GM19351 (cell line): ENCODE results near the gene SORBS2.

Experiments used
- ATAC-seq: cut with Tn5 transposase; IDR thresholded peaks from one replicate; pipeline ENCODE4 v1.9.1; 2021; ENCODE audit warnings: mild to moderate bottlenecking, moderate library complexity; ENCODE audit not compliant: unreplicated experiment

Gene SORBS2

DNA sequence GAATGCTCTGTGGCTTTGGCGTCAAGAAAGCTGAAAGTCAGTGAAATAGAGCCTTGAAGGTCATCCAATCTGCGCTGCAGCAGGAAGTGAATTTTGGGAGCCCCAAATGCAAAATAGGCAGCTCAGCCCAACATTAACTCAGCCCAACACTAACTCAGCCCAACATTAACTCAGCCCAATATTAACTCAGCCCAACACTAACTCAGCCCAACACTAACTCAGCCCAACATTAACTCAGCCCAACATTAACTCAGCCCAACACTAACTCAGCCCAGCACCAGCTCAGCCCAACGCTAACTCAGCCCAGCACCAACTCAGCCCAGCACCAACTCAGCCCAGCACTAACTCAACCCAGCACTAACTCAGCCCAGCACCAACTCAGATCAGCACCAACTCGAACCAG is 71.5 kb downstream of the SORBS2 start:
- ATAC-seq, result no peak

DNA sequence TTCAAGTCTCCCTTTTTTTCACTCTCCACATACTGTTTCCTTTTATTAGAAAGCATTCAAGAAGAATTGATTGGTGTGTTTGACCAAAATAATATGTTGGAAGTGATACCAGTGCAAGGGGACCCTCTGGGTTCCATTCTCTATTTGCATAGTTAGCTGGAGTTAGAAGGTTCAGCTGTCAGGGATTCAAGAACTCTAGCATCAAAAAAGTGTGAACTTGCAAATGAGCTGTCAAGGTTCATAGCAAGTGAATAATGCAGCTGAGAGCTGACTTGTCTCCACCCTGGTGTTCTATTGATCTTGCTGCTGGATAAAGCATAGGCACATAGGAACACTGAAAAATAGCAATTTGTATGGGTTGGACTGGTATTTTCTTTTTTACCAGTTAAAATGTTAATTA is 73.2 kb downstream of the SORBS2 start:
- no peak for ATAC-seq

DNA sequence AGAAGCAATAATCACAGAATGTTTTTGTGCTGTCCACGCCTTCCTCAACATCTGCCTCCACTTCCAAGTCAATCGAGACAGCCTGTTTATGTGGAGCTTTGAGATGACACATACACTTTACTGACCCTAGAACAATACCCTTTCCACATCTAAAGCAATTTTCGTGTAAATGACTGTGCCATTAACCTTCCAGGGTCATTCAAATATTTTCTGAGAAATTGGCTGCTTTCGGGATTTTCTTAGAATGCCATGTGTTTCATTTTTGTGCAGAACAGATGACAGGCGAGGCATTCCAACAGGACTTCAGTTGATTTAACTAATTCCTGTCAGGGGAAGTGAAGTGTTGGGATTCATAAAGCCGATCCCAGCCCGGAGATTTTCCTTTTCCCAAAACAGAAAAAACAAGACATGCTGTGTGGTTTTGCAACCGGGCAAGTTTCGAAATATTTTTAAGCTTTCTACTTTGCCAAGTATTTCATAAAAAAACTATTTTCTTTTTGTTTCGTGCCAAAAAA is 73.9 kb downstream of the SORBS2 start:
- ATAC-seq, result no peak

DNA sequence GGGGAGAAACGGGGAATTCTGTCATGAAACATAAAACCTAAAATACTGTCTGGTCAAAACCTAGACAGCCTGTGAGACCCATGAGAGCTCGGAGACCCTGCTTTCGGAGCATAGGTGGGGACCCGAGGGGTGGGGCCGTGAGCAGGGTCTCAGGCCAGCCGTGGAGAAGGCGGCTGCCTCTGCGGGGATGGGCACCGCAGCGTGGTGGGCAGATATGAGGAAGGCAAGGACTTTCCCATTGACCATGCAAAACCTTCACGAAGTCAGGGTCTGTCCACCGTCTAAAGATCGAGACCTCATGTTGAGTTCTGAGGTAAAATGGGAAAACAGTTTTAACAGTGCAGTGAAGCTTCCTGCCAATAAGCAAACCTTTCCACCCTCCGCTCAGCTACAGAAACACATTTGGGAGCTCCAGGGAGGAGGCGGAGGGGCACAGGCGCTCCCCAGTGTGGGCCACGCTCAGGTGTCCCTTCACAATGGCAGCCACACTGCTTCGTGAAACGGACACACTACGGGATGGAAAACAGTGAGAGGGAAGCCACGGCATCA is 74.4 kb downstream of the SORBS2 start:
- no peak for ATAC-seq

DNA sequence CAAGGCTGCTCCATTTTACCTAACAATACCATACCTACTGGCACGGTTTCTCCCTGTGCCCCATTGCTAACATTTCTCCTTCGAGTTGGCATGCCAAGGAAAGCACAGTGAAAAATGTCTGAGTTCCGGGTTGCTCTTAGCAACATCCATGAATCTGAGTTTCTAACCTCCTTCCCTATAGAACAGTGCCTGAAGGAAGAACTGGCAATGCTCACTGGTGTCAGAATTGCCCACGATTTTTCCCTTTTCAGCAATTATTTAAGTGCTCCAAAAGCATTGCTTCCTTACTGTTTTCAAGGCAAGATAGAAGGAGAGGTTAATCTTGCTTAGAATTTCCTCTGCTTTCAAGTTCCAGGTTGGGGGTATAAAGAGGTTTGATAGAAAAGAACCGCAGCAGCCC is 75.1 kb downstream of the SORBS2 start:
- ATAC-seq, result no peak

DNA sequence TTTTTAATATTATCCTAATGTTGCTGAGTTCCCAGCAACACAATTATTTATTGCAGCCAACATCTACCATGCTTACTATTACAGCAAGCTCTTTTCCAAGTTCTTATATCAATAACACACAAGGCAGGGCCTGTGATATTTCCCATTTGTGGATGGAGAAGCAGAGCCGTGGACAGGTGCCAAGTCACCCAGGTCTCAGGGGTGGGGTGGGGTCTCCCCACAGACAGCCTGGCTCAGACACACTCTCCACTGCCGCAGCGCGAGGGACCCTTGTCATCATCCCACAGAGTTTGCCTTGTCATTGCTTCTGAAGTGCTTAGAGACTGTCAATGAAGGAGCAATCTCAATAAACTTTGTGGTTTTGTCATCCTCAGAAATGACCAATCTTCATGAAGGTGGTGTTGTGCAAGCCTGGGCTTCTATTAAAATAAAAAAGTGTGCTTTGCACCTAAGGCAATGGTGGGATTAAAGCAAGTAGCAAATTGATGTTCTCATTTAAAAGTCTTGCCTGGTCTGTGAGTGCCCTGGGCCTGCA is 76.1 kb downstream of the SORBS2 start:
- ATAC-seq, result no peak

DNA sequence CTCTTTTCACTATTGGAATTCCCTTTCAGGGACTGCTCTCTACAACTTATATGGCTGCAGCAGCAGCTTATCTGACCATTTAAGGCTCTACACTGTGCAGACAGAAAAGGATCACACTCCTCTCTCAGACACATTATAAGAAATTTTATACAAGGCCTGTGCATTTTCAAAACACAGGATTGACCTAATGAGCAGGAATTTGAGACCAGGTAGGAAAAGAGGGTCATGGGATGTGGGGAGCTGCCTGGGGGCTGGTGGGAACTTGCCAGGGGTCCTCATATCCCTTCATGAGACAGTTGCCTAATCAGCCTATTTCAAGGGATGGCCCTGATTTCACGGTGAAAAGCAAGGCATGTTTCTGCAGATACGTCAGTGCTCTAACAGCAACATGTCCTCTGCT is 77.1 kb downstream of the SORBS2 start:
- ATAC-seq, result no peak

DNA sequence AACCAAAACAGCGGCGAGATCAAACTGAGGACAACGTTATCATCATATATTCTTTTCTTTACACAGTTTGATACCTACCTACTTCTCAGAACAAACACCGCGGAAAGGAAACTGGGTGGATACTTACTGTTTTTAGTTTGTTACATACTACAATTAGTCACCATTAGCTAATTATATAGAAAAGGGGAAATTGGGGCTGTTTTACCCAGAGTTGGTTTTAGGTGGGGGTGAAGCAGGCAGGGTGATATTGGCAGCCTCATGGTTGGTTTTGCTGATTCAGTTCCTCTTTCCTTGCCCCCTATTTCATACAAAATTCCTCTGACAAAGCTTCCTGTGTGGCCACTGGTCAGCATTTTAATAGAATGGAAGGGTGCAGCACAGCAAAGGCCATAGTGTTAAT is 77.8 kb downstream of the SORBS2 start:
- peak; percentile 58 for ATAC-seq

DNA sequence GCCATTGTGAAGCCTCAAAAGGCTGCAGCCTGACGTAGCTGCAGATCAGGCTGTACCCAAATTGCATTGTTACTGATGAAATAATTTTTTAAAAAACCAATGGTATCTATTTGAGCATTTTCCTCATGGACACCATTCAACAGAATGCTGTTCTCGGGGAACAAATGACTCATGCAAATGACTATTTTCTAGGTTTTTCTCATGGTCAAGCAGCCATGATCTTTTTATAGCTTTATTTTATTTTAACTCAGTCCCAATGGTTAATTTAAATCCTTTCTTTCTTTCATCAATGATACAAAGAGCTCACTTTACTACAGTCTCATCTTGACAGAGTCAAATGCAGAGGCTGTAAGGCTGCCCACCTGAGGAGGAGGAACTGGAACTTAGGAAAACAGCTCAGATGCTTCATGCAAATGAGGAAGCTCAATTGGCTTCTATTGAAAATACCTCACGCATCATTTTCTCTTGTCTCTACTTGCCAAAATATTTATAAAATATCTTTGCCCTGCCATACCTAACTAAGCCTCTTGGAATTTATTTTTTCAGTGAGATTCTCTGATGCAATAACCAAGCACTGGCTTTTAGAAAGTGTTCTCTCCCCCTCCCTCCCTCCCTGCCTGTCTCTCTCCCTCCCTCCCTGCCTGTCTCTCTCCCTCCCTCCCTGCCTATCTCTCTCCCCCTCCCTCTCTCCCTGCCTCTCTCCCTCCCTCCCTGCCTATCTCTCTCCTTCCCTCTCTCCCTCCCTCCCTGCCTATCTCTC is 81.0 kb downstream of the SORBS2 start:
- peak; percentile 50 for ATAC-seq

DNA sequence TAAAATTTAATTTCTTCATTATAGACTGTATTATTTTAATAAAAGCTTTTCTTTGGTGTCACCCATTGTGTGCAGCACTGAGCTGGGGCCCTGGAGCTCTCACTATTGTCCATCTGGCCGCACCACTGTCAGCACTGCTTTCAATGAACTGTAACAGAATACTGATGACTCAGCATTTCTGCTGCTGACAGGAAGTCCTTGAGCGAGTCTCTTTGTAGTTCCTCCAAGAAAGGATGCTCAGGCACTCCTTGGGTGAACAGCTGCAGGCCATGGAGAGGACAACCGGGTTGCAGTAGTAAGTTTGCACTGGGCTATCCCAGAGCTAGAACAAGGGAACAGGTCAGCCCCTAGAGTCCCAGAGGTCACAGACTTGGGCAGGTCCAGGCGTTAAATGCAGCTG is 81.6 kb downstream of the SORBS2 start:
- peak; percentile 46 for ATAC-seq

DNA sequence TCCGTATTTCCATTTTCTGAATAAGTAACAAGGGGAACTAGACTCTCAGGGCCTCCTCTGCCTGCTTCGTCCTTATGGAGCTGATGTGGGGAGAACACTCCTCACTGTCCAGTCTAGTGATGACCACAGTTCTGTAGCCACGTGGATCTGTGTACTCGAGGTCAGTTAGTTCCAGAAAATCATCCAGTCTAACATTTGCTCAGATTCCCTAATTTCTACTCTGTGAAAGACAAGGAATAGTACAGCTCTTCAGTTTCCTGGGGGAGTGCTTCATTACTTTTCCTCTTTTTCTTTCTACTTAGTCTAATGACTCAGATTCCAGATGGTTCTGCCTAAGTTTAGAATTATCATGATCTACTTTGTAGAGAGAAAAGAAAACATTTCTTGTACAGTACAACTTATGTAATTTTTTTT is 82.6 kb downstream of the SORBS2 start:
- ATAC-seq, result no peak

DNA sequence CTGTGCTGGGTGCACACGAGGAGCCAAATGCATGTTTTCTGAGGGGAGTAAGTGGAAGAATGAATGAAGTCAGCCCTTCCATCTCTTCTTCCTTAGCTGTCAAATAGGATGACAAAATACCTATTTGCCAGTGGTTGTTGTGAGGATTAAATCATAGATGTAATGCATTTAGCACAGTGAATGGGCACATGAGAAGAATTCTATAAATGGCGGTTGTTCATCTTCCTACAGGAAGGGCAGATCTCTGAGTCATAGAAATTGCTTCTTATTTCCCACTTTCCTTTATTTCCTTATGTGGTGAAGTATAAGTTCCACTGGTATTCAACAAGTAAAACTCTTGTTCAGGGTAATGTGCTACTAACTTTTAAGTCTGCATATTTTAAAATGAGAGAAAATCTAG is 83.1 kb downstream of the SORBS2 start:
- no peak for ATAC-seq

DNA sequence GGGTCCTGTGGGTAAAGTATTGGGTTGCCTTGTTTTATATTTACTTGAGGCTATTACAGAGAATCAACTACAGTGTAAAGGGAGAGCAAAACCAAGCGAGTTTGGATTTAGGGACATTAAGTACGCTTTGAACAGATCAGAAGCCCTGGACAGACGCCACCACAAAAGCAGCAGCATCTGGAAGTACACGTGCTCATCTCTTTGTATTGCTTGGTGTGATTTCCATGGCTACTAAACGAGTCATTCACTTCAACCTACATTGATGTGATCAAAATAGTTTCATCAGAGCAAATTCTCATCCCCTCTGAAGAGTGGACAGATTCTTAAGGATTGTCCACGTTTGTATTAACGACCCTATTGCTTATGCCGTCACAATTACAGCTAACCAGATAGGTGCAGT is 85.1 kb downstream of the SORBS2 start:
- ATAC-seq, result no peak

DNA sequence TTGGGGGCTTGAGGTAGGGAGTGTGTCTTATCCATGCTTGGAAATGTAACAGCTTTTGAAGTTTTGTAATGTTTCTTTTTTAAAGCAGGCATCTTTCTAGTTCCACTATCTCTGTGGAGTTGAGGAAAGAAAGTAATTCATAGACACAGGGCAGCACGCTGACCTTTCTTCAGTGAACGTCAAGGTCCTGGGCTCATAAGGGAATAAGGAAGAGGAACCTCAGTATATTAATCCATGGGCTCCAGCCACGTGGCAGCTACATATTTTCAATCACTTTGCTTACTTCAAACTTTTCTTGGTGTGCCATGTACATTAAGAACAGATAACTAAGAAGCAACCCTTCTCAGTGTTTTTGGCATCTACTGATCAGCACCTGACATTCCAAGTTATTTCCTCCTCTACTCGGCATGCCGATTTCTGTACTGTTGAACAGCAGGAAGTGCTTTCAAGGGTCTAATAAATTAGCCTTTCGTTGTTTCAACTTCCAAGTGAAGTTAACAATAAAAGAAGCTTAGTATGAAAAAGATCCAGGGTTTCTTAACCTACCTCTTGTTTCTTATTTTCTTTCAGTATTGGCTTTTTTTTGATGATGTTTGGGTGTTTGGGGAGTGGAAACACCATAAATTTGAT is 88.2 kb downstream of the SORBS2 start:
- ATAC-seq, result no peak

DNA sequence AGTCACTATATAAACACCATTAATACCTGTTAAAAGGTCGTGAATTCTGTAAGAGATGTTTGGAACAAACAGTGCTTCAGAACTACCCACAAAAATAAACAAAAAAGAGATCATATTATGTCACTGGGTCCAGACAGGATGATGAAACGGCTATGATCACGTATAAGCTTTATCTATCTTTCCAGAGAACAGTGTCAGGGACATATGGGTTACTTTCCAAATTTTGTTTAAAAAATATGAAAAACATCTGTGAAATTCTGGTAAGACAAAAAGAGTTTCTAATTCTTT is 90.0 kb downstream of the SORBS2 start:
- no peak for ATAC-seq

DNA sequence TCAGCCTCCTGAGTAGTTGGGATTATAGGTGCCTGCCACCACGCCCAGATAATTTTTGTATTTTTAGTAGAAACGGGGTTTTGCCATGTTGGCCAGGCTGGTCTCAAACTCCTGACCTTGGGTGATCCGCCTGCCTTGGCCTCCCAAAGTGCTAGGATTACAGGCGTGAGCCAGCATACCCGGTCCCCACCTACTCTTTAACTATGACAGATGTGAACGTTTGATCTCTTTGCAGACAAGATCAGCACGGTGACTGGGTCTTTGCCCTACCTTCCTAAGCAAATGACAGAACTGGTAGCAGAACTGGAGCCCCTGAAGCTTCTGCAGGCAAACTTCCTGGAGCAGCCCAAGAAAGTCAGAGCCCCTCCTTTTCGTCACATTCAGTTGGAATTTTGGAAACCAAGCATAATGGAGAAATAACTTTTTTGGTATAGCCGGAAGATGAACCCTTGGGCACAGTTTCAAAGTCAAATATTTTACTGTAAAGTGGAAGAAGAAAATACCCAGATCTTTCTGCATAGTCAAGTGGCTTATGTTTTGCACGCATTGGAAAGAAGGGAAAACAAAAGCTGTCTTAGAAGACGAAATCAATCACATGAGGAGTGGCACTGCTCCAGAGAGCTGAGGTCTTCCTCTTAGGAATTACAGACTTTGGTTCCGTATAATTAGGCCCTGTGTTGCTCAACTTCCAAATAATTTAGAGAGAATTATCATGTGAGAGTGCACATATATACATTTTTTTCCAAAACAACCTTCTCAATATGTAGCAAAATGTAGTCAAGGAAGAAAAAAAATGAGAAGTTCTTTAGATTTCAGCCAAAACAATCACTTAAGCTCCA is 90.6 kb downstream of the SORBS2 start:
- ATAC-seq, result no peak

DNA sequence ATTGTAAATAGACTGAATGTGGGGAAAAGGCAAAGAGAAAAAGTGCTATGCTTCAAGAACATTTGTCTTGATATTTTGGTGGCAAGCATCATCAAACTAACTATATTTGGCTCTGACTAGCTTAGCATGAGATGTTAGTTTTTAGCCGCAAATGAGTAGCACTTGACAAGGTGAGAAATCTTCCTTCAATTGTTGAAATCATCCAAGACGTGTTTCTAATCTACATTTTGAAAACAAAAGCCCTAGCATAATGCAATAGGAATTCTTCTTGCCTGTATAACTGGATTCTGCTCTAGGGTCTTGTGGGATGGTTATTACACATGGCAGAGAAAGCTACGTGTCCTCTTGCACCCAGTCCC is 92.5 kb downstream of the SORBS2 start:
- no peak for ATAC-seq

DNA sequence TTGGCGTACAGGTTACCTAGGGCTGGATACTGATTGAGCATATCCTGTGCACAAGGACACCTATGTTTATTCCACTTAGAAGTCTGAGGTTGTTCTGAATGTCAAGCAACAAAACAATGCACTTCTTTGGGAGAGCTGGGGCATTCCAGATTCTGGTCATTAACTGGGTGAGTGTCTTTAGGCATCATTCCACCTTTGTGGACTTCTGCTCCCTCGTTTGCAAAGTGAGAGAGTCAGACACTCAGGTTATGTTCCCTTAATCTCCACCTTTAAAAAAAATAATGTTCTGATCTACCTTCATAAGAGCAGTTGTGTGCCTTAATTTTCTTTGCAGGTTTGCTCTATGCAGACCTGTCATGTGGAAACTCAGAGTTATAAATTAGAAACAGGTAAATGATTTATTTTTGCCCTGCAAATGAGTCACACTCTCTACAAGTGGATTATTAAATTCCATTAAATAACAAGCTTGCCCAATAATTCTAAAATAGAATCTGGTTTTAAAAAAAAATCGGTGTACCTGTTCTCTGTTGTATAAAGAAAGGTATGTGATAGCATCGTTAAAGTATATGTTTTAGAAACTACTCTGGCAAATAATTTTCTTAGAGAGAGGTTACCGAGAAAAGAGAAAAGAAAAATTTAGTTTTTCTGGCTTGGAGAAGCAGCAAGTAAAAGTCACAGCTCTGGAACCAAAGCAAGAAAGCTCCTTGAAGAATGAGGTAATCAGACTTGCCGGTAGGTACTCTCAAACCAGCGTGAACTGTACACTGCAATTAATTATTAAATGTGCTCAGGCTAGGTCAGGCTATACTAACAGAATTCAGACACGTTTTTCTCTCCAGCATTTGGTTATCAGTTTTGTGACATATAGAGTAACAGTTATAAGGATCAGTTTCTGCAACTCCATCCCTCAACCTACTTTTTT is 93.2 kb downstream of the SORBS2 start:
- no peak for ATAC-seq

DNA sequence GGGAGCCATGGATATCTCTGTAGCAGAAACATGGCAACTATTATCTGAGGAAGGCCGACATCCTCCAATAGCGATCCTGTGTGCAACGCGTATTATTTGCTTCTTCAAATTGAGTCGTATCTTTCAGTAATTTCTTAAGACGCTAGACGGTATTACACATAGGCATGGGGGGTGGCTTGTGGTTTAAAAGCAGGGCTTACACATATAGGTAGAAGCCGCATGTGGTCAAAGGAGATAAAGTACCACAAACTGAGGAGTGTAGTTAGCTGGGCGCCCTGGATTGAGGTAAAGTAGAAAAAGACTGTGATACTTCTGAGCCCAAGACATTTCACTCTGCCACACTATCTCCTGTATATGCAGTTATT is 94.6 kb downstream of the SORBS2 start:
- no peak for ATAC-seq

DNA sequence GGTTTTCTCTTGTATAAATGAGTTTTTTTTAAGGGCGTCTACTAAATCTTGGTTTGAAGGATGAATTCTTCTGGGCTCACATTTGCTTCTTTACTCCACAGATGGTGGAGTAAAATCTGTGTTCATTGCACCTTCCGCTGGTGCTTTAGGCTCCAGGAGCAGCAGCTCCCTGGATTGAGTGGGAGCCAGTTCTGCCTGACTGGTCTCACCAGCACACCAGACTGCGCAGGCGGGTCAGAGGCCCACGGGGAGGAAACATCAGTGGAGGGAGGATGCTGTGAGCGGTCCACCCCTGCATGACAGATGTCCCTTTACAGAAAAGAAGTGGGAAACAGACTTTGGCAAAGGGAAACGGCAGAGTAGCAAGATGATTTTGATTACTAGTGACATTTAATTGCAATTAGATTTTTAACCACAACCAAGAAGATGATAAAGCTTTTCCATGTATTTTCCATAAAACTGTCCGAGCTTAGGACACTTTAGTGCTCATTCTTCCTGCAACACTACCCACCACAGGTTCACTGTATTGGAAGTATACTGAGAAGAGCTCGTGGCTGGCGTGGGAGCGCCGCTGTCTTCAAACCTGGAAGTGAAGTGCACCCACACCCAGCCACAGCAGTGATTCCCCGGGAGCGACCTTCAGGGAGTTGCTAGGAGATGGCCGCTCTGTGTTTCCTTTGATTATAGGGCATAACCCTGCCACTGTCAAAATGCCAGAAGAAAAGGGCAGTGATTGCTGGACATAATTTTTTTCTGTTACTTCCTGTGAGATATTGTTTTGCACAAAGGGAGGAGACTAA is 95.2 kb downstream of the SORBS2 start:
- ATAC-seq, result no peak
